HG02981 (cell line): ENCODE measurements around the gene ERFL.
A peak's percentile ranks its signal among the peaks of the same experiment; 100 is the strongest.

ENCODE experiments used
- ATAC-seq: cut with Tn5 transposase; IDR thresholded peaks from one replicate; pipeline ENCODE4 v1.9.1; 2021; ENCODE audit warnings: mild to moderate bottlenecking, moderate library complexity; ENCODE audit not compliant: unreplicated experiment

The ERFL gene

DNA sequence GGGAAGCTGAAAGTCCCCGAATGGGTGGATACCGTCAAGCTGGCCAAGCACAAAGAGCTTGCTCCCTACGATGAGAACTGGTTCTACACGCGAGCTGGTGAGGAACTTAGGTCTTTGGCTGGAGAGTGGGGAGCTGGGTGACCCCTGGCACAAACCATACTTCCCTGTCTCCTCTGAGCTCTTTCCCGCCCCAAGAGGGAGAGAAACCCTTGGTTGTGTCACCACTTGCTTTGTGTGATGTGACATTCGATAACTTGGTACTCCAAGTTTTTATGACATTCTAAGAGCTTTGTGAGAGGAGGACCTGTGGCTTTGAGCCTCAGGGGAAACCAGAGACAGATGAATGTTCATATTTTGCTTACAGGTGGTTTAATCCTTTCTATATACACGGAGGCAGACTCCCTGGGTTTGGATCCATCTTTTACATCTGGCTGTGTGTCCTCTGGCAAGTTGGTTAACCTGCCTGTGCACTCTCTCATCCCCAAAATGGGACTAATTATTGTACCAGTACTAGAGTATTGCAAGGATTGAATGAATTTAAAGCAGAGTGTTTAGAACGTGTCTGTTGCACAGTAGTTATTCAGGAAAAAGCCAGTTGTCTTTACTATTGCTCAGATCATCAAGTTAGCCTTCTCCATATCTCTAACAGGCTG lies 67.0 kb downstream of the ERFL start:
- no peak for ATAC-seq

GRCh38 chr19:41860419-41861115 lies 67.7 kb downstream of the ERFL start:
- no peak for ATAC-seq

GRCh38 chr19:41859618-41860418 lies 68.4 kb downstream of the ERFL start, which contains the start of gene RPS19:
Gene RPS19 (plus strand): TSS chr19:41860255. CDS start chr19:41860775, 520 bp downstream.
- ATAC-seq, result peak; percentile 76

DNA sequence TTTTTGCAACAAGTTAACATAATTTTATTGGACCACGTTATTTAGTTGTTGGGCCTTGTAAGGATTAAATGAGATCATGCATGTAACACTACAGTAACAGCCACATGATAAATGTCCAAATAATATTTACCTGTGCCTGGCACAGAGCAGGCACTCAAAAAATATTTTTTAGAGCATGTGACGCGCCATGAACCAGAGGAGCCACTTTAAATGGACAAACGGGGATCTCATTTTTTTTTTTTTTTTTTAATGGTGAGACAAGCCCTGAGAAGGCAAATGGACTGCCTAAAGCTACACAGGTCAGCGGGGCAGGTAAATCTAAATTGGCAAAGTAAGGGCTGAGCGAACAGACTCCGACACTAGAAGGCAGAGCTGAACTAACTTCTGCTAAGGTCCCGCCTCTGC lies 69.0 kb downstream of the ERFL start:
- ATAC-seq, result no peak
